ENCODE results near the gene ZIC1.

- TF ChIP-seq CTCF (IDR thresholded peaks at IDR 0.05), result no peak
- TF ChIP-seq POLR2AphosphoS5 (IDR thresholded peaks at IDR 0.05), result no peak
These were observed 721 bp upstream of the ZIC1 start for GRCh38 chr3:147408188-147409100.

All from breast epithelium (tissue), 3 donors.